A549 (cell line): ENCODE measurements around the gene UTP25. TPM values are rescaled to one million over a fixed set of nuclear protein-coding genes. Genes with fewer than 3 reads are reported as not detected.

Experiments
- ATAC-seq, 2 experiments: fragments of 200-7000 bp in 1 of 2; fragments of >200 bp in 1 of 2; cut with Nextera tagmentation in 1 of 2; cut with Tn5 transposase in 1 of 2; 3 replicates each; pipeline versions ENCODE4 v1.8.0 to v1.9.1; 2018 to 2020; ENCODE audit warnings: mild to moderate bottlenecking in 1 of 2, moderate library complexity in 1 of 2
- CTCF ChIA-PET: fragments of 300-600 bp; sonication (Branson Sonifier 250); formaldehyde crosslinking; extraction: SDS; loops from one replicate; lab custom pipeline; 2021; ENCODE audit warnings: antibody characterized with exemption, inconsistent platforms; lab: Yijun Ruan, JAX
- POLR2A ChIA-PET: fragments of 350-600 bp; formaldehyde crosslinking; extraction: SDS; loops from one replicate; lab custom pipeline; 2021; ENCODE audit warnings: antibody characterized with exemption, inconsistent platforms; lab: Yijun Ruan, JAX
- DNase-seq, 2 experiments: peaks; one replicate each; pipeline versions ENCODE4 v3.0.0 to v3.0.0-alpha.2; 2011 to 2016; ENCODE audit warnings: low read depth in 1 of 2, low spot score in 1 of 2
- FAIRE-seq: peaks from 2 replicates; lab custom pipeline; 2011; peaks lifted over from hg19 to GRCh38; lab: Jason Lieb, UNC
- H3K27ac ChIP-seq, 2 experiments: fragments of >200 bp; sonication (Bioruptor Twin); formaldehyde crosslinking; 3 replicates each; pipeline ENCODE4 v1.5.1; 2016 to 2017
- H3K4me1 ChIP-seq: fragments of >200 bp; sonication (Bioruptor Twin); formaldehyde crosslinking; 3 replicates; pipeline ENCODE4 v1.6.1; 2016
- H3K4me2 ChIP-seq: fragments of >200 bp; sonication (Bioruptor Twin); formaldehyde crosslinking; 3 replicates; pipeline ENCODE4 v1.6.1; 2016
- H3K4me3 ChIP-seq: fragments of >200 bp; sonication (Bioruptor Twin); formaldehyde crosslinking; 3 replicates; pipeline ENCODE4 v1.5.1; 2016
- H3K9me3 ChIP-seq: fragments of >200 bp; sonication (Bioruptor Twin); formaldehyde crosslinking; 3 replicates; pipeline ENCODE4 v1.6.1; 2016
- BCL3 ChIP-seq: fragments of >200 bp; sonication (Bioruptor Twin); formaldehyde crosslinking; IDR thresholded peaks from 3 replicates; pipeline ENCODE4 v1.6.1; 2016
- CHD4 ChIP-seq: fragments of 200-600 bp; sonication (generic); IDR thresholded peaks from 2 replicates; pipeline ENCODE4 v1.6.1; 2016; ENCODE audit warnings: antibody characterized with exemption, mild to moderate bottlenecking, borderline replicate concordance
- E2F6 ChIP-seq: IDR thresholded peaks from 2 replicates; pipeline ENCODE4 v1.6.1; 2012; ENCODE audit warnings: low read depth, borderline replicate concordance
- ELK1 ChIP-seq: fragments of 150-350 bp; IDR thresholded peaks from 2 replicates; pipeline ENCODE4 v1.6.1; 2014; ENCODE audit warnings: low read depth, mild to moderate bottlenecking, low read length
- EP300 ChIP-seq, 2 experiments: fragments of >200 bp; sonication (Bioruptor Twin); formaldehyde crosslinking; IDR thresholded peaks; 2 replicates in 1 of 2; 3 replicates in 1 of 2; pipeline ENCODE4 v1.6.1; 2016 to 2017
- HEYL ChIP-seq: fragments of 250-450 bp; sonication (Bioruptor Pico); IDR thresholded peaks from 2 replicates; pipeline ENCODE4 v1.8.0; 2021; ENCODE audit warnings: mild to moderate bottlenecking, moderate library complexity
- HOXB5 ChIP-seq: fragments of 250-450 bp; sonication (Bioruptor Pico); IDR thresholded peaks from 2 replicates; pipeline ENCODE4 v1.5.0; 2020; ENCODE audit warnings: mild to moderate bottlenecking, moderate library complexity
- KDM5A ChIP-seq: fragments of 200-600 bp; sonication (generic); IDR thresholded peaks from 2 replicates; pipeline ENCODE4 v1.6.1; 2016; ENCODE audit warnings: antibody characterized with exemption, mild to moderate bottlenecking
- MYC ChIP-seq: IDR thresholded peaks from 2 replicates; pipeline ENCODE4 v1.6.1; 2012; ENCODE audit warnings: mild to moderate bottlenecking, inconsistent platforms, low read length, improper control_type of control experiment, borderline replicate concordance
- RAD21 ChIP-seq, 2 experiments: fragments of >200 bp in 1 of 2; sonication (Bioruptor Twin) in 1 of 2; formaldehyde crosslinking in 1 of 2; IDR thresholded peaks in 1 of 2; conservative IDR thresholded peaks in 1 of 2; 2 replicates in 1 of 2; 3 replicates in 1 of 2; pipeline ENCODE4 v1.6.1; 2012 to 2018; ENCODE audit warnings: inconsistent platforms in 1 of 2
- SMC3 ChIP-seq: fragments of >200 bp; sonication (Bioruptor Twin); formaldehyde crosslinking; IDR thresholded peaks from 3 replicates; pipeline ENCODE4 v1.6.1; 2018; ENCODE audit warnings: inconsistent platforms
- SREBF2 ChIP-seq: fragments of 450-650 bp; IDR thresholded peaks from 2 replicates; pipeline ENCODE4 v1.6.1; 2014; ENCODE audit warnings: mild to moderate bottlenecking, moderate library complexity
- TP53 ChIP-seq: fragments of 250-450 bp; sonication (Bioruptor Pico); IDR thresholded peaks from 2 replicates; pipeline ENCODE4 v1.5.0; 2021; ENCODE audit warnings: mild to moderate bottlenecking, moderate library complexity
- ZFP36 ChIP-seq: fragments of 450-650 bp; IDR thresholded peaks from 2 replicates; pipeline ENCODE4 v1.6.1; 2014; ENCODE audit warnings: borderline replicate concordance; ENCODE audit not compliant: partially characterized antibody
- WGBS: methylation state at CpG from one replicate; pipeline ENCODE4 v1.1.6; 2017; ENCODE audit errors: missing lambda C conversion rate; 5-methylcytosine and 5-hydroxymethylcytosine counted together
- polyA plus RNA-seq, 4 experiments: library from polyadenylated mRNA; depleted of rRNA in 3 of 4; stranded (reverse); fragments of >200 nt; fragmentation: RNase III in 1 of 4; extraction: RNeasy Plus Mini Kit Qiagen cat#74134 plus additional on column Dnase treatment in 1 of 4; gene quantifications; 2 replicates in 3 of 4; 3 replicates in 1 of 4; pipeline ENCODE4 v1.2.3, GENCODE V29; 2011 to 2017
- TF ChIP-seq, protein P1 (sequence below): IDR thresholded peaks from 2 replicates; pipeline ENCODE4 v1.6.1; 2012
- TF ChIP-seq, protein P2 (sequence below): IDR thresholded peaks from 2 replicates; pipeline ENCODE4 v1.6.1; 2012
- TF ChIP-seq, protein P3 (sequence below): fragments of 200-600 bp; sonication (generic); IDR thresholded peaks from 2 replicates; pipeline ENCODE4 v1.6.1; 2016; ENCODE audit warnings: antibody characterized with exemption, mild to moderate bottlenecking, moderate library complexity
- TF ChIP-seq, protein P4 (sequence below): fragments of >200 bp; sonication (Bioruptor Twin); formaldehyde crosslinking; IDR thresholded peaks from 2 replicates; pipeline ENCODE4 v1.6.1; 2016
- TF ChIP-seq, protein P5 (sequence below): fragments of >200 bp; sonication (Bioruptor Twin); formaldehyde crosslinking; IDR thresholded peaks from 3 replicates; pipeline ENCODE4 v1.5.1; 2016

The UTP25 gene
- polyA plus RNA-seq, 2 of the 4 experiments (the other 2 are of a cell fraction) = 8.4 to 16.5 TPM

- TF ChIP-seq, protein P1, sequence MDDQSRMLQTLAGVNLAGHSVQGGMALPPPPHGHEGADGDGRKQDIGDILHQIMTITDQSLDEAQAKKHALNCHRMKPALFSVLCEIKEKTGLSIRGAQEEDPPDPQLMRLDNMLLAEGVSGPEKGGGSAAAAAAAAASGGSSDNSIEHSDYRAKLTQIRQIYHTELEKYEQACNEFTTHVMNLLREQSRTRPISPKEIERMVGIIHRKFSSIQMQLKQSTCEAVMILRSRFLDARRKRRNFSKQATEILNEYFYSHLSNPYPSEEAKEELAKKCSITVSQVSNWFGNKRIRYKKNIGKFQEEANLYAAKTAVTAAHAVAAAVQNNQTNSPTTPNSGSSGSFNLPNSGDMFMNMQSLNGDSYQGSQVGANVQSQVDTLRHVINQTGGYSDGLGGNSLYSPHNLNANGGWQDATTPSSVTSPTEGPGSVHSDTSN = no peak
Observed at GRCh38 chr1:209882942-209883340, 55.2 kb downstream of the UTP25 start (continued).

DNA sequence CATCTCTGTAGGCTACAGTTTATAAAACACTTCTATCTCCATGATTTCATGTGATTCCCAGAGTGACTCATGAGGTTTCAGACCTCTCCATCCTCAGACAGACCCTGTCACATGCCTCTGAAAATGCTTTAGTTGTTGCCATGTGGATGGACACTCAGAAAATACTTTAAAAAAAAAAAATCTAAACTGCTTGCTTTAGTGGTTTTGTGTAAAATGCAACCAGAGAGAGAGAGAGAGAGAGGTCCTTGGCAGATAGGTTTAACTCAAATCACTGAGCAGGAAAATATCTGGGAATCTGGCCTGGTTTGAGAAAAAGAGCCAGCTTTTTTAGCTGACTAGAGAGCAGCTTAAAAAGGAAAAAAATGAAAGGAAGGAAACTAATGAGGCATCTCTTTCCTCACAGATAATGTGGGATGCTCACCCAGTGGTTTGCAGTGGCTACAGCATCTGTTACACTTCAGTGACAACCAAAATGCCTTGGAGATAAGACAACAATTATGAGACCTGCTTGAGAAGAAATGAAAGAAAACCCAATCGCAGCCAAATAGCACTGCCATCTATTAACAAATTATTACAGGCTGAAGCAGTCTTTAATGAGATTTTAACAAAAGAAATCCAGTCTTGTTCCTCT is 55.7 kb downstream of the UTP25 start:
- TF ChIP-seq CHD4 (no peak), MYC (no peak), ZFP36 (no peak), ELK1 (no peak), TP53 (CRISPR knock-in tag) (no peak), EP300 (IDR thresholded peaks at IDR 0.05) (no peak), SREBF2 (no peak), E2F6 (no peak), RAD21 (conservative IDR thresholded peaks at IDR 0.05 in 1 of 2, IDR thresholded peaks at IDR 0.05 in 1 of 2) (no peak), HEYL (CRISPR knock-in tag) (no peak)
- TF ChIP-seq, protein P2, sequence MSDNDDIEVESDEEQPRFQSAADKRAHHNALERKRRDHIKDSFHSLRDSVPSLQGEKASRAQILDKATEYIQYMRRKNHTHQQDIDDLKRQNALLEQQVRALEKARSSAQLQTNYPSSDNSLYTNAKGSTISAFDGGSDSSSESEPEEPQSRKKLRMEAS = no peak
- no peaks in the 10 kb centered on the region for H3K9me3 ChIP-seq
- peaks cover 19% of the 10 kb centered on the region for H3K4me1 ChIP-seq
- no peak for DNase-seq
- WGBS = 86% methylated on average over 1 of the region's 1 CpG
- no peak for FAIRE-seq
- H3K4me2 ChIP-seq = no peak overlapping the region
- peak overlapping the region in 1 of 2 experiments; percentile 36; a peak in 3 of 6 replicates for H3K27ac ChIP-seq
- no peak; a peak in 1 of 6 replicates for ATAC-seq
- POLR2A ChIA-PET = no interaction called here
- CTCF ChIA-PET = interaction anchor here (1.3 to 3.5 kb wide), 4 partner anchors 10 to 105 kb away, joined by 3 to 15 read pairs (median 4); no protein-coding TSS in a partner anchor
- no peak overlapping the region for H3K4me3 ChIP-seq

DNA sequence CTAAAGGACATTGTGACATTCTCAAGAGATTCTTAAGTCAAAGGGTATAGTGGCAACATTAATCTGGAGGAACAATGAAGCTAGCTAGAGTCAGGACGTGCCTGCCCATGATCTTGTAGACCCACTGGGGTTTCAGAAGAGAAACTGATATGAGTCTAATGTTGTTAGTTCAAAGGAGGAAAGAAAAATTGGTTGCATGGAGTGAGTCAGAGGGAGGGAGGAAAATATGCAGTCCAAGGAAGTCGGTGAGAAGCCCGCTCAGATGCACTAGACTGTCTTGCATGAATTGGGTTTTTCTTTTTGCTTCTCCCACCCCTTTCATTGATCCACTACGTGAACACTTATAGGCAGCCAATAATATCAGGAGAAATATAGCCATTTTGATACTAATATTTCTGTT is 56.5 kb downstream of the UTP25 start:
- peak in 1 of 2 experiments; percentile 18; a peak in 4 of 6 replicates for ATAC-seq
- FAIRE-seq = no peak
- POLR2A ChIA-PET = no interaction called here
- Histone ChIP-seq H3K4me3 (no peak overlapping the region), H3K4me2 (peak overlapping the region; percentile 54), H3K9me3 (no peaks in the 10 kb centered on the region), H3K27ac (peak overlapping the region; percentile 36 to 45; a peak in 5 of 6 replicates), H3K4me1 (peaks cover 19% of the 10 kb centered on the region)
- no peak for DNase-seq
- CTCF ChIA-PET = interaction anchor here (1.5 to 3.5 kb wide), 2 partner anchors 24 to 105 kb away, joined by 9 to 15 read pairs; no protein-coding TSS in a partner anchor
- WGBS = 40% methylated on average over 4 of the region's 4 CpGs
- TF ChIP-seq, protein P2 = no peak
- TF ChIP-seq KDM5A (no peak), BCL3 (no peak), MYC (no peak), HOXB5 (CRISPR knock-in tag) (no peak), SMC3 (no peak), E2F6 (no peak)
- TF ChIP-seq, protein P3, sequence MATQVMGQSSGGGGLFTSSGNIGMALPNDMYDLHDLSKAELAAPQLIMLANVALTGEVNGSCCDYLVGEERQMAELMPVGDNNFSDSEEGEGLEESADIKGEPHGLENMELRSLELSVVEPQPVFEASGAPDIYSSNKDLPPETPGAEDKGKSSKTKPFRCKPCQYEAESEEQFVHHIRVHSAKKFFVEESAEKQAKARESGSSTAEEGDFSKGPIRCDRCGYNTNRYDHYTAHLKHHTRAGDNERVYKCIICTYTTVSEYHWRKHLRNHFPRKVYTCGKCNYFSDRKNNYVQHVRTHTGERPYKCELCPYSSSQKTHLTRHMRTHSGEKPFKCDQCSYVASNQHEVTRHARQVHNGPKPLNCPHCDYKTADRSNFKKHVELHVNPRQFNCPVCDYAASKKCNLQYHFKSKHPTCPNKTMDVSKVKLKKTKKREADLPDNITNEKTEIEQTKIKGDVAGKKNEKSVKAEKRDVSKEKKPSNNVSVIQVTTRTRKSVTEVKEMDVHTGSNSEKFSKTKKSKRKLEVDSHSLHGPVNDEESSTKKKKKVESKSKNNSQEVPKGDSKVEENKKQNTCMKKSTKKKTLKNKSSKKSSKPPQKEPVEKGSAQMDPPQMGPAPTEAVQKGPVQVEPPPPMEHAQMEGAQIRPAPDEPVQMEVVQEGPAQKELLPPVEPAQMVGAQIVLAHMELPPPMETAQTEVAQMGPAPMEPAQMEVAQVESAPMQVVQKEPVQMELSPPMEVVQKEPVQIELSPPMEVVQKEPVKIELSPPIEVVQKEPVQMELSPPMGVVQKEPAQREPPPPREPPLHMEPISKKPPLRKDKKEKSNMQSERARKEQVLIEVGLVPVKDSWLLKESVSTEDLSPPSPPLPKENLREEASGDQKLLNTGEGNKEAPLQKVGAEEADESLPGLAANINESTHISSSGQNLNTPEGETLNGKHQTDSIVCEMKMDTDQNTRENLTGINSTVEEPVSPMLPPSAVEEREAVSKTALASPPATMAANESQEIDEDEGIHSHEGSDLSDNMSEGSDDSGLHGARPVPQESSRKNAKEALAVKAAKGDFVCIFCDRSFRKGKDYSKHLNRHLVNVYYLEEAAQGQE = no peak
- TF ChIP-seq, protein P4, sequence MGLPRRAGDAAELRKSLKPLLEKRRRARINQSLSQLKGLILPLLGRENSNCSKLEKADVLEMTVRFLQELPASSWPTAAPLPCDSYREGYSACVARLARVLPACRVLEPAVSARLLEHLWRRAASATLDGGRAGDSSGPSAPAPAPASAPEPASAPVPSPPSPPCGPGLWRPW = no peak
- TF ChIP-seq, protein P5, sequence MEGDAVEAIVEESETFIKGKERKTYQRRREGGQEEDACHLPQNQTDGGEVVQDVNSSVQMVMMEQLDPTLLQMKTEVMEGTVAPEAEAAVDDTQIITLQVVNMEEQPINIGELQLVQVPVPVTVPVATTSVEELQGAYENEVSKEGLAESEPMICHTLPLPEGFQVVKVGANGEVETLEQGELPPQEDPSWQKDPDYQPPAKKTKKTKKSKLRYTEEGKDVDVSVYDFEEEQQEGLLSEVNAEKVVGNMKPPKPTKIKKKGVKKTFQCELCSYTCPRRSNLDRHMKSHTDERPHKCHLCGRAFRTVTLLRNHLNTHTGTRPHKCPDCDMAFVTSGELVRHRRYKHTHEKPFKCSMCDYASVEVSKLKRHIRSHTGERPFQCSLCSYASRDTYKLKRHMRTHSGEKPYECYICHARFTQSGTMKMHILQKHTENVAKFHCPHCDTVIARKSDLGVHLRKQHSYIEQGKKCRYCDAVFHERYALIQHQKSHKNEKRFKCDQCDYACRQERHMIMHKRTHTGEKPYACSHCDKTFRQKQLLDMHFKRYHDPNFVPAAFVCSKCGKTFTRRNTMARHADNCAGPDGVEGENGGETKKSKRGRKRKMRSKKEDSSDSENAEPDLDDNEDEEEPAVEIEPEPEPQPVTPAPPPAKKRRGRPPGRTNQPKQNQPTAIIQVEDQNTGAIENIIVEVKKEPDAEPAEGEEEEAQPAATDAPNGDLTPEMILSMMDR = no peak
- TF ChIP-seq, protein P1 = no peak
